Glomerular visceral epithelial cell (primary cell): ENCODE results near the gene DQX1.
"Not testable (repeated sequence)": the region's sequence is repeated elsewhere in the genome, so short reads cannot be mapped to it uniquely, and the experiment has no call there.

Experiments
- DNase-seq: peaks from one replicate; pipeline ENCODE4 v3.0.0-alpha.2; 2016; ENCODE audit errors: extremely low spot score

Gene DQX1

GRCh38 chr2:74525717-74526648 lies at the start of gene DQX1:
TSS of gene DQX1 (minus strand) at chr2:74526231. CDS start at chr2:74525729, 502 bp downstream.
- no peak for DNase-seq

- DNase-seq, result no peak
Observed at GRCh38 chr2:74575320-74575719, 49.3 kb upstream of the DQX1 start.

GRCh38 chr2:74573747-74574562 lies 47.9 kb upstream of the DQX1 start:
- no peak for DNase-seq

- no peak for DNase-seq
Observed at GRCh38 chr2:74572178-74572925, 46.3 kb upstream of the DQX1 start.

- no peak for DNase-seq
Observed at GRCh38 chr2:74571058-74571457, 45.0 kb upstream of the DQX1 start.

- no peak for DNase-seq
Observed at GRCh38 chr2:74569686-74570085, 43.7 kb upstream of the DQX1 start.

GRCh38 chr2:74567881-74568280 lies 41.9 kb upstream of the DQX1 start:
- peak; percentile 58 for DNase-seq

- peak; percentile 79 for DNase-seq
Observed at GRCh38 chr2:74566754-74567085, 40.7 kb upstream of the DQX1 start.

GRCh38 chr2:74566076-74566753 lies 40.2 kb upstream of the DQX1 start:
- DNase-seq, result no peak

GRCh38 chr2:74564222-74564621 lies 38.2 kb upstream of the DQX1 start:
- peak; percentile 83 for DNase-seq

- no peak for DNase-seq
Observed at GRCh38 chr2:74562126-74562775, 36.2 kb upstream of the DQX1 start.

- DNase-seq, result not testable (repeated sequence)
Observed at GRCh38 chr2:74561022-74561421, 35.0 kb upstream of the DQX1 start.

GRCh38 chr2:74560591-74560990 lies 34.6 kb upstream of the DQX1 start:
- peak; percentile 75 for DNase-seq

GRCh38 chr2:74559912-74560311 lies 33.9 kb upstream of the DQX1 start:
- DNase-seq, result no peak

- DNase-seq, result no peak
Observed at GRCh38 chr2:74558284-74559230, 32.5 kb upstream of the DQX1 start.

- DNase-seq, result no peak
Observed at GRCh38 chr2:74556831-74557370, 30.9 kb upstream of the DQX1 start.

- no peak for DNase-seq
Observed at GRCh38 chr2:74556159-74556558, 30.1 kb upstream of the DQX1 start.

GRCh38 chr2:74555610-74556103 lies 29.6 kb upstream of the DQX1 start:
- DNase-seq, result no peak

- peak; percentile 47 for DNase-seq
Observed at GRCh38 chr2:74554820-74555531, 28.9 kb upstream of the DQX1 start.
